H1 (cell line): ENCODE measurements around the gene CAD.

ENCODE experiments used
- ASH2L ChIP-seq: fragments of 200-600, 300-600 bp; sonication (generic); IDR thresholded peaks from one replicate; pipeline ENCODE4 v1.7.1; 2017; ENCODE audit warnings: low read length
- CTCF ChIP-seq, 3 experiments: IDR thresholded peaks; 1 replicate in 2 of 3; 2 replicates in 1 of 3; pipeline versions ENCODE4 v1.5.1 to v1.6.1; 2011; ENCODE audit warnings: low read length in 3 of 3, mild to moderate bottlenecking in 3 of 3, inconsistent platforms in 2 of 3, low read depth in 1 of 3, moderate library complexity in 1 of 3; ENCODE audit not compliant: insufficient read depth in 1 of 3; ENCODE audit errors: control extremely low read depth in 1 of 3
- EGR1 ChIP-seq: IDR thresholded peaks from 2 replicates; pipeline ENCODE4 v1.6.1; 2011; ENCODE audit warnings: low read depth, low read length, borderline replicate concordance
- EZH2 ChIP-seq: fragments of 200-600 bp; sonication (generic); IDR thresholded peaks from 2 replicates; pipeline ENCODE4 v1.7.1; 2012; ENCODE audit warnings: low read depth, mild to moderate bottlenecking, moderate library complexity, low read length, inconsistent platforms; ENCODE audit not compliant: severe bottlenecking
- GABPA ChIP-seq: IDR thresholded peaks from 2 replicates; pipeline ENCODE4 v1.6.1; 2011; ENCODE audit warnings: mild to moderate bottlenecking, low read length, moderate library complexity, borderline replicate concordance; ENCODE audit not compliant: insufficient read depth
- KDM1A ChIP-seq: fragments of 200-600, 300-600 bp; sonication (generic); IDR thresholded peaks from 2 replicates; pipeline ENCODE4 v1.7.1; 2016; ENCODE audit warnings: mild to moderate bottlenecking, low read length, borderline replicate concordance
- KDM5A ChIP-seq: fragments of 200-600 bp; IDR thresholded peaks from 2 replicates; pipeline ENCODE4 v1.7.1; 2012; ENCODE audit warnings: mild to moderate bottlenecking, low read length, inconsistent platforms, mixed read lengths
- POLR2A ChIP-seq, 2 experiments: IDR thresholded peaks; 1 replicate in 1 of 2; 2 replicates in 1 of 2; pipeline ENCODE4 v1.6.1; 2011; ENCODE audit warnings: low read depth in 2 of 2, low read length in 2 of 2, mild to moderate bottlenecking in 2 of 2; ENCODE audit errors: control extremely low read depth in 1 of 2
- RAD21 ChIP-seq, 2 experiments: IDR thresholded peaks in 1 of 2; conservative IDR thresholded peaks in 1 of 2; 2 replicates each; pipeline ENCODE4 v1.6.1; 2011; ENCODE audit warnings: low read depth in 2 of 2, low read length in 2 of 2, improper control_type of control experiment in 1 of 2, inconsistent platforms in 1 of 2, mild to moderate bottlenecking in 1 of 2, moderate library complexity in 1 of 2
- SP1 ChIP-seq: IDR thresholded peaks from 2 replicates; pipeline ENCODE4 v1.6.1; 2011; ENCODE audit warnings: low read depth, low read length
- SUZ12 ChIP-seq: fragments of 200-600 bp; sonication (generic); IDR thresholded peaks from 2 replicates; pipeline ENCODE4 v1.6.1; 2012; ENCODE audit warnings: mild to moderate bottlenecking, inconsistent platforms, low read length, moderate library complexity, mixed read lengths
- TAF1 ChIP-seq: IDR thresholded peaks from 2 replicates; pipeline ENCODE4 v1.6.1; 2011; ENCODE audit warnings: mild to moderate bottlenecking, low read depth, low read length

DNA sequence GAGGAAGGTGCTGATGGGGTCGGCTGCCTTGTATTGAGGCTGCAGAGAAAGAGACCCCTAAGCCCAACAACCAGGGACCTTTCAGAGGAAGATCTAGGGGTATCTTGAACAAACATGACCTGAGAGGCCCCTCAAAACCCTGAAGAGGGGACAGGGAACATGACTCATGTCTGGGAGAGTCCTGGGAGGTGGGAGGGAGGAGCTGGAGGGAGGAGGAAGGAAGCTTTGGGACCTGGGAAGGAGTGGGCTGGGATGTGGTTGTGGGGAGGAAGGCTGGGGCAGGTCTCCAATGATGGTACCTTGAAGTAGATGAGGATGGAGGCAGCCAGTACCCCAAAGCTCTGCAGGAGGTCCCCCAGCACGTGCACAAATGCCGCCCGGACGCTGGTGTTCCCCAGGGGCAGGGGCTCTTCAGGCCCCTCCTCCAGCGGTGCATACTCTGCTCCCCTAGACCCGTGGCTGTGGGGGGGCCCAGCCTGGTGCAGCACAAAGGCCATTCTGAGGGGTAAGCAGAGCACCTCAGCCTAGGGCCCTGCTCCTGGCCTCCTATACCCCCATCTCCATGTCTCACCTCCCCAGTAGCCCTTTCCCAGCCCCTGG, 39.8 kb downstream of the CAD start:
- TF ChIP-seq POLR2A (IDR thresholded peaks at IDR 0.05; ENCODE audit: control extremely low read depth in 1 of 2, low read depth in 2 of 2, low read length in 2 of 2) (no peak), SP1 (no peak), CTCF (IDR thresholded peaks at IDR 0.05; ENCODE audit: control extremely low read depth in 1 of 3, insufficient read depth in 1 of 3, low read depth in 1 of 3, low read length in 3 of 3) (no peak), TAF1 (no peak), KDM1A (no peak), ASH2L (no peak), SUZ12 (no peak), GABPA (no peak), RAD21 (IDR thresholded peaks at IDR 0.05 in 1 of 2, conservative IDR thresholded peaks at IDR 0.05 in 1 of 2; ENCODE audit: low read depth in 2 of 2, low read length in 2 of 2) (no peak), EZH2 (no peak), KDM5A (no peak), EGR1 (no peak)
